HAP-1 (cell line): ENCODE results near the gene SRGN.
A peak's percentile ranks its signal among the peaks of the same experiment; 100 is the strongest.
"Not testable (repeated sequence)": the region's sequence is repeated elsewhere in the genome, so short reads cannot be mapped to it uniquely, and the experiment has no call there.

Source experiments
- DNase-seq, 2 experiments: peaks; one replicate each; pipeline ENCODE4 v3.0.0-alpha.2; 2016 to 2020; ENCODE audit warnings: low spot score in 2 of 2
- H3K27me3 ChIP-seq: fragments of 250-450 bp; sonication (Bioruptor Pico); 2 replicates; pipeline ENCODE4 v1.5.1; 2020; ENCODE audit warnings: low read depth, mild to moderate bottlenecking, moderate library complexity
- H3K36me3 ChIP-seq: fragments of 250-450 bp; sonication (Bioruptor Pico); replicated peaks from 2 replicates; pipeline ENCODE4 v1.5.1; 2020; ENCODE audit warnings: mild to moderate bottlenecking
- H3K4me1 ChIP-seq: fragments of 250-450 bp; sonication (Bioruptor Pico); 2 replicates; pipeline ENCODE4 v1.5.1; 2020; ENCODE audit warnings: mild to moderate bottlenecking
- H3K4me3 ChIP-seq: fragments of 250-450 bp; sonication (Bioruptor Pico); 2 replicates; pipeline ENCODE4 v1.5.1; 2020; ENCODE audit warnings: mild to moderate bottlenecking, moderate library complexity
- H3K9me3 ChIP-seq: fragments of 250-450 bp; sonication (Bioruptor Pico); 2 replicates; pipeline ENCODE4 v1.5.1; 2020; ENCODE audit warnings: mild to moderate bottlenecking, moderate library complexity
- in situ Hi-C: fragments of 300-500 bp; cut with MboI; formaldehyde crosslinking; loops from 3 replicates; pipeline ENCODE4 v1.14.3; 2020; ENCODE audit warnings: low sequenced_read_pairs, inconsistent platforms, mixed read lengths

Gene SRGN

DNA sequence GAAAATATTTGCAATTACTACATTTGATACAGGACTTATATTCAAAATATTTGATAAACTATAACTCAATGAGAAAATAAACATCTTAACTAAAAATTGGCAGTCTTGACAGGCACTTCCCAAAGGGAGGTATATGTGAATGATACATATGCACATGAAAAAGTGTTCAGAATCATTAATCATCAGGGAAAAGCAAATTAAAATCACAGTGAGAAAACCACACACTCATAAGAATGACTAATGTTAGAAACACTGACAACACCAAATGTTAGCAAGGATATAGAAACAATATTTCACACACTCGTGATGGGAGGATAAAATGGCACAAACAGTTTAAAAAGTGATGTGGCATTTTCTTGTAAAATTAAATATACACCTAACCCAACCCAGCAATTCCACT, 32.0 kb downstream of the SRGN start:
- no peaks in the 10 kb centered on the region for H3K9me3 ChIP-seq
- no peaks in the 10 kb centered on the region for H3K27me3 ChIP-seq
- in situ Hi-C loops = no loop called here
- peaks cover 3% of the 10 kb centered on the region; the same call in 1 of the 2 replicates for H3K36me3 ChIP-seq
- DNase-seq = no peak
- no peak overlapping the region for H3K4me3 ChIP-seq
- no peaks in the 10 kb centered on the region for H3K4me1 ChIP-seq

DNA sequence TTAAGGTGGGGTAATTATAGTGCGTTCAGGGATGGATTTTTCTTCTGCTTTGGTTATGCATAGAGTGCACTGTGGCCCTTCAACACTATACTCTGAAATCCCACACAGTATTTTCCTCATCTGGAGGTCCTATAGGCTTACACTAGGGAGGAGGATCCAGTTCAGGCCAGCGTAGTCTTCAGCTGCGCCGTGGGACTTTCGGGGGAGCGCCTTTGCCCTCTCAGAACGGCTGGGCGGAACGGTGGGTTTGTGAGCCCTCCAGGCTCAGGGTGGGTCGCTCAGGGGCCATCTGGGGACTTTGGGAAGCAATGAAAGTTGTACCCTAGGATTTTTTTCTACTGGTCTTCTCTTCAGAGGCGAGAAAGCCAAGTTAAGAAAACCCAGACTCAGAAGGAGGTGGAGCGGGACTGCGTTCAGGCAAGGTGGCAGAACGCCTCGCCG, 35.4 kb downstream of the SRGN start:
- Histone ChIP-seq H3K36me3 (peaks cover 3% of the 10 kb centered on the region; the same call in 1 of the 2 replicates), H3K4me3 (peak overlapping the region; percentile 92), H3K4me1 (peaks cover 8% of the 10 kb centered on the region), H3K27me3 (no peaks in the 10 kb centered on the region), H3K9me3 (no peaks in the 10 kb centered on the region)
- in situ Hi-C loops = no loop called here
- DNase-seq = peak; percentile 44 to 71

DNA sequence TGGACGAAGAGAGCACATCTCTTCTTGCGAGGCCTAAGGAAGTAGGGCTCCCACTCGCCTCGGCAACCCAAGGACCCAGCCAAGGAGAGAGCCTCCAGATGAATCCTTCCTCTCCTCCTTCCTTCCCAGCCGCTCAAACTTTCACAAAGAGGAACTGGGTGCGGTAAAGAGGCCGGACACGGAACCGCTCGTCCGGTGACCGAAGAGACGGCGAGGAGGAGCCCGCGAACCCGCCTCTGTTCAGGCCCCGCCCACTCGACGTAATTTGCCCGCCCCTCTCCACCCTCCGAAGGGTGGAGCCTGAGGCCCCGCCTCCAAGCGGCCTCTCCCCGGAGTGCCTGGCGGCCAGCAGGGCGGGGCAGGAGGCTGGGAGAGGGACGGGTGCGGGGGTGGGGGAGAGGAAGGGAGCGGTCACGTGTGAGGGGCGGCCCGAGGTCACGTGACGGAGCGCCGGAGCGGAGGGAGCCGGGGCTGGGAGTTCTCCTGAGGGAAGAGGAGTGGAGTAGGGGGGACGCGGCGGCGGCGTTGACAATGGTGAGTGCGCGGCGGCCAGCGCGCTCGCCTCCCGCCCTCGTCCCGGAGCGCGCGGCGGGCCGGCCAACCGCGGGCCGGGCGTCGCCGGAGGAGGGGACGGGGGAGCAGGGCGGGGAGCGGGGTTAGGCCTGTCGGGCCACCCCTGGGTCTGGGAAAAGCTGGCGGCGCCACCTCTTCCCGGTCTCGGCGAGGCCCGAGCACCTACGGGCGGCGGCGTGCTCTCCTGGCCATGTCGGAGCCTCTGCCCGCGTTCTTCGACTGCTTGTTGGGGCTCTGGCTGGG, 36.1 kb downstream of the SRGN start, which contains the start of gene VPS26A:
Gene VPS26A (plus strand): TSS at position 432 of the 816 bp plus-strand sequence. CDS start 100 bp downstream, at position 532.
- Histone ChIP-seq H3K4me3 (peak within 1 kb of the TSS; percentile 92), H3K4me1 (peaks cover 8% of the 10 kb centered on the region), H3K36me3 (peaks cover 3% of the 10 kb centered on the region; the same call in 1 of the 2 replicates), H3K9me3 (no peaks in the 10 kb centered on the region), H3K27me3 (no peaks in the 10 kb centered on the region)
- peak; percentile 95 to 100 for DNase-seq
- in situ Hi-C loops = no loop called here

DNA sequence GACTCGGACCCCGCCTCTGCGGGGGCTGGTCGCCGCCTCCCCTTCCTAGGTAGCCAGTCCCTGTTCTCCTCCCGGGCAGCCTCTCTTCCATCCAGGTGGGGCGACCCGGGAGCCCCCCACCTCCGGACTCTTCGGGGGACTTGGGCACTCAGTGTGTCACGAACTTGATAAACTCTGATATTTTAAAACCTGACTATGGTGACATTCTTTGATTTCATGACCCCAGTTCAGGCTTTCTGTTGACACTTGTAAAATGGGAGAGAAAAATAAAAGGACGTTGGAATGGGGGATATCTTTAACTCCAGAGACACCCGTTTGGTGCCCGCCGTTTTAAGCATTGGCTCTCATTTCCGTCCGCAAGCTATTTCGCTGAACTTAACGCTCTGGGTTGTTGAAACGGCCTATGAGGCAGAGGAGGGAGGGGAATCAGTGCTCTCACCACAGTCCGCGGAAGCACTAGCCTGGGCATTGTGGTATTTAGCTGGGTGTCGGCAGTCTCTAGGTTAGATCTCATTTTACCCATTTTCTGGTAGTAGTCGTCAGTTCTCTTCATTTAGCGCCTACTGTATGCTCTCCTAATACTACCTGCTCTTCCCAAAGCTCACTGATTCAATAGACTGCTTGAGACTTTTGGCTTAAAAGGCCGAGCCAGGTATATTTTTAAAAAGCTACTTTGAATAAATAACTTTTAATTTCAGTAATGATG, 36.8 kb downstream of the SRGN start:
- peaks cover 3% of the 10 kb centered on the region; the same call in 1 of the 2 replicates for H3K36me3 ChIP-seq
- peak overlapping the region; percentile 92 for H3K4me3 ChIP-seq
- H3K27me3 ChIP-seq = no peaks in the 10 kb centered on the region
- H3K4me1 ChIP-seq = peaks cover 8% of the 10 kb centered on the region
- H3K9me3 ChIP-seq = no peaks in the 10 kb centered on the region
- DNase-seq = peak; percentile 41 to 66
- in situ Hi-C loops = no loop called here

DNA sequence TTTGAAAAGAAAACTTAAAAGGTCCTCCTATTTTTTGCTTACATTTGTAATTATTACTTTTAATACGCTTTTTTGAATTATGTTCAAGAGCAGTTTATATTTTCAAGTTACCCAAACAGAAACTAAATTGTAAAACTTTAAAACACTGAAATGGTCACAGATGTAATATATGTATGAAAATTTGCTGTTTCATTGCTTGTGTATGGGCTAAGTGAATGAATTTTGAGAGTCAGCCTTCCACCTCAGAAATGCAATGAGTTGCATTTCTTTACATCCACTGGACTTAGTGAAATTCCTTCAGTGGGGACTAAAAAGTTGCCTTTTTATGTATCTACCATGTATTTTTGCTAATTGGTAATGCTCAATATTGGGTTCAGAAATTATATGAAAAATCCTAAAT, 37.7 kb downstream of the SRGN start:
- peaks cover 8% of the 10 kb centered on the region for H3K4me1 ChIP-seq
- DNase-seq = no peak
- in situ Hi-C loops = no loop called here
- peaks cover 3% of the 10 kb centered on the region; the same call in 1 of the 2 replicates for H3K36me3 ChIP-seq
- no peaks in the 10 kb centered on the region for H3K27me3 ChIP-seq
- peak overlapping the region; percentile 92 for H3K4me3 ChIP-seq
- no peaks in the 10 kb centered on the region for H3K9me3 ChIP-seq

DNA sequence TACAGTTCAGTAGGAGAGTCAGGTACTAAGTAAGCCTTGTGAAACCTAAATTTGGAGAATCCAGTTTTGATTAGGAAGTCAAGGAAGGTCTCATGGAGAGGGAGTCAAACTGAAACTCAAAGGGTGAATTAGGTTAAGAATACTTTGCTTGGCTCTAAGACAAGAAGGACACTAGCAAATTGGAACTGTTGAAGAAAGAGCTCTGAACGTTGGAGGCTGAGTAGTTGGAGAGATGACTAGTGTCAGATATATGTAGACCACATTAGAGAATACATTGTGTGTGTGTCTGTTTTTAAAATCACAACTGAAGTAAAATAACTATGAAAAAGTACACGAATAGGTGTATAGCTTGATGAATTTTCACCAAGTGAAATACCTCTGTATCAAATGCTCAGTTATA, 42.3 kb downstream of the SRGN start:
- DNase-seq = no peak
- H3K9me3 ChIP-seq = no peaks in the 10 kb centered on the region
- H3K4me1 ChIP-seq = peaks cover 5% of the 10 kb centered on the region
- no peaks in the 10 kb centered on the region for H3K27me3 ChIP-seq
- in situ Hi-C loops = no loop called here
- H3K36me3 ChIP-seq = peaks cover 17% of the 10 kb centered on the region
- H3K4me3 ChIP-seq = no peak overlapping the region

DNA sequence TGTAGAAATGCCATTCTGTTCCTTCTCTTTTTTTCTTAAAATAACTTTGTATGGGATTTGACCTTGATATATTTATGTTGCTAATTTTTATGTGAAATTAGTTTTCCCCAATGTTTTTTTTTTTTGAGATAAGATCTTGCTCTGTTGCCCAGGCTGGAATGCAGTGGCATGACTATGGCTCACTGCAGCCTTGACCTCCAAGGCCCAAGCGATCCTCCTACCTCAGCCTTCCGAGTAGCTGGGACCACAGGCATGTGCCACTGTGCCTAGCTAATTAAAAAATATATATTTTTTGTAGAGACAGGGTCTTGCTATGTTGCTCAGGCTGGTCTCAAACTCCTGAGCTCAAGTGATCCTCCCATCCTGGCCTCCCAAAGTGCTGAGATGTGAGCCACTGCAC, 52.1 kb downstream of the SRGN start:
- in situ Hi-C loops = no loop called here
- H3K9me3 ChIP-seq = no peaks in the 10 kb centered on the region
- no peaks in the 10 kb centered on the region for H3K4me1 ChIP-seq
- H3K36me3 ChIP-seq = peaks cover 8% of the 10 kb centered on the region
- H3K4me3 ChIP-seq = no peak overlapping the region
- no peaks in the 10 kb centered on the region for H3K27me3 ChIP-seq
- no peak for DNase-seq

DNA sequence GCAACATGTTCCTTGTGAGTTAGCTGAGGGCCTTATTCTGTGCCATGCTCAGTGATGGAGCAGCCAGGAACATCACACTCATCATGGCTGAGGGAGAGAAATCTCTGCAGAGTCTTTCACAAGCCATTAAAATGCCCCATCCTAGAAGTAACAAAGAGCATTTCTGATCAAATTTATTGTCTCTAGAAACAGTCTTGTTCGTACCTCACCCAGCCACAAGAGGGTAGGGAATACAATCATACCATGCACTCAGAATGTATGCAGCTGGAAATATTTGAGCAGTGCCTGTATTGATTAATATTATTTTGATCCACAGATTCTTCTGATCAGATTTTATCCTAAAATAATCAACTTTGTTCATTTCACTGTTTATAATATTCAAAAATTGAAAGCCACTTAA, 53.4 kb downstream of the SRGN start:
- Histone ChIP-seq H3K4me3 (no peak overlapping the region), H3K4me1 (no peaks in the 10 kb centered on the region), H3K27me3 (no peaks in the 10 kb centered on the region), H3K9me3 (no peaks in the 10 kb centered on the region), H3K36me3 (no peaks in the 10 kb centered on the region; the same call in 1 of the 2 replicates)
- in situ Hi-C loops = no loop called here
- DNase-seq = no peak

DNA sequence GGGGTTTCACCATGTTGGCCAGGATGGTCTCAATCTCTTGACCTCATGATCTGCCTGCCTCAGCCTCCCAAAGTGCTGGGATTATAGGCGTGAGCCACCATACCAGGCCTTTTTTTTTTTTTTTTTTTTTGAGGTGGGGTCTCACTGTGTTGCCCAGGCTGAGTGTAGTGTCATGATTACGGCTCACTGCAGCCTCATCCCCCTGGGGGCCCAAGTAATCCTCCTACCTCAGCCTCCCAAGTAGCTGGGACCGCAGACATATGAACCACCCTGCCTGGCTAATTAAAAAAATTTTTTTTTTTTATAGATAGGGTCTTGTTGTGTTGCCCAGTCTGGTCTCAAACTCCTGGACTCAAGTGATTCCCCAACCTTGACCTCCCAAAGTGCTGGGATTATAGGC, 54.2 kb downstream of the SRGN start:
- DNase-seq, H3K27me3 ChIP-seq, H3K9me3 ChIP-seq, H3K36me3 ChIP-seq, H3K4me3 ChIP-seq, H3K4me1 ChIP-seq, in situ Hi-C loops: not testable (repeated sequence)

DNA sequence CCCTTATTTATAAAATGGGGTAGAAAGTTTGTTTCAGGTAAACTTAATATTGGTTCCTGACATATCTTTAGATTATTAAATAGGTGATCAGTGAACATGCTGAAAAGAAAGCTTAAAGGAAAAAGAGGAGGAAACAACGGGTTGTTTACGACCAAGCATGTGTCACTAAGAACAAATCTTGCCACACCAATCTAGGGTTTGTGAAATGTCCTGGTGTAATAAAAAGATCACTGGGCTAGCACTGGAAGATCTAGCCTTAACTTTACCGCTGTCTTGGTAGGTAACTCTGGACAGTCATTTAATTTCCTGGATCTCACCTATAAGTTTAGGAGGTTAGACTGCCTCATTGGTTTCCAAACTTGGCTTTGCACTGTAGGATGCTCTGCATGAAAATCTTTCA, 55.1 kb downstream of the SRGN start:
- DNase-seq = no peak
- in situ Hi-C loops = no loop called here
- Histone ChIP-seq H3K27me3 (no peaks in the 10 kb centered on the region), H3K4me3 (no peak overlapping the region), H3K36me3 (no peaks in the 10 kb centered on the region; the same call in 1 of the 2 replicates), H3K9me3 (no peaks in the 10 kb centered on the region), H3K4me1 (no peaks in the 10 kb centered on the region)

DNA sequence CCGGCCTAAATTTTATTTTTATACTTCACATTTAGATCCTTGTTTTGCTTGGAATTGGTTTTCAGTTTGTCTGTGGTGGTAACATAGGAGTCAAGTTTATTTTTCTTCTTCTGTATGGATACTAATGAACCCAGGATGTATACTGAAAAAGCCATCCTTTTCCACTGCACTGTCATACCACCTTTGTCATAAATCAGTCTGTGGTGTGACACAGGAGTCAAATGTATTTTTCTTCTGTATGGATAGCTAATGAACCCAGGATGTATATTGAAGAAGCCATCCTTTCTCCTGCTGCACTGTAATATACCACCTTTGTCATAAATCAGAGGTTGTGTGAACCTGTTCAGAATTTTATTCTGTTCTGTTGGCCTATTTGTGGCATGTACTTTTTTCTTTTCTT, 57.4 kb downstream of the SRGN start:
- Histone ChIP-seq H3K4me1 (no peaks in the 10 kb centered on the region), H3K27me3 (no peaks in the 10 kb centered on the region), H3K36me3 (no peaks in the 10 kb centered on the region; the same call in 1 of the 2 replicates), H3K9me3 (no peaks in the 10 kb centered on the region), H3K4me3 (no peak overlapping the region)
- no peak for DNase-seq
- in situ Hi-C loops = no loop called here

DNA sequence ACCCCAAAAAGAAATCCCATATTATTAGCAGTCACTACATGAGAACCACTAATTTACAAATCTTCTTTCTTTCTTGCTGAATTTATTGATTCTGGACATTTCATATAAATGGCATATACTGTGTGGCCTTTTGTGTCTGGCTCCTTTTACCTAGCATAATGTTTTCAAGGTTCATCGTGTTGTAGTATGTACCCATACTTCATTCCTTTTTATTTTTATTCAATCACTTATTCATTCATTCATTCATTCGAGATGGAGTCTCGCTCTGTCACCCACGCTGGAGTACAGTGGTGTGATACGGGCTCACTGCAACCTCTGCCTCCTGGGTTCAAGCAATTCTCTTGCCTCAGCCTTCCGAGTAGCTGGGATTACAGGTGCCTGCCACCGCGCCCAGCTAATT, 58.0 kb downstream of the SRGN start:
- DNase-seq = no peak
- no peaks in the 10 kb centered on the region for H3K4me1 ChIP-seq
- no peak overlapping the region for H3K4me3 ChIP-seq
- no peaks in the 10 kb centered on the region; the same call in 1 of the 2 replicates for H3K36me3 ChIP-seq
- H3K9me3 ChIP-seq = no peaks in the 10 kb centered on the region
- no peaks in the 10 kb centered on the region for H3K27me3 ChIP-seq
- in situ Hi-C loops = no loop called here

DNA sequence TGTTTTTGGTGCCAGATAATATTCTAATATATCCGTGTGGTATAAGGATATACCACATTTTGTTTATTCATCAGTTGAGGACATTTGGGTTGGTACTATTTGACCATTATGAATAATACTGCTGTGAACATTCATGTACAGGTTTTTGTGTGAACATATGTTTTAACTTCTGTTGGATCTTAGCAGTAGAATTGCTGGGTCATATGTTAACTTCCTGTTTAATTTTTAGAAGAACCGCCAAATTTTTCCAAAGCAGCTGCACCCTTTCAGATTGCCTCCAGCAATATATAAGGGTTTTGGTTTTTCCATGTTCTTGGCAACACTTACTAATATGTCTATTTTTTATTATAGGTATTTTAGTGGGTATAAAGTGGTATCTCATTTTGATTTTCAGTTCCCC, 58.9 kb downstream of the SRGN start:
- no peaks in the 10 kb centered on the region for H3K27me3 ChIP-seq
- H3K9me3 ChIP-seq = no peaks in the 10 kb centered on the region
- in situ Hi-C loops = no loop called here
- H3K36me3 ChIP-seq = no peaks in the 10 kb centered on the region
- DNase-seq = no peak
- no peak overlapping the region for H3K4me3 ChIP-seq
- no peaks in the 10 kb centered on the region for H3K4me1 ChIP-seq

DNA sequence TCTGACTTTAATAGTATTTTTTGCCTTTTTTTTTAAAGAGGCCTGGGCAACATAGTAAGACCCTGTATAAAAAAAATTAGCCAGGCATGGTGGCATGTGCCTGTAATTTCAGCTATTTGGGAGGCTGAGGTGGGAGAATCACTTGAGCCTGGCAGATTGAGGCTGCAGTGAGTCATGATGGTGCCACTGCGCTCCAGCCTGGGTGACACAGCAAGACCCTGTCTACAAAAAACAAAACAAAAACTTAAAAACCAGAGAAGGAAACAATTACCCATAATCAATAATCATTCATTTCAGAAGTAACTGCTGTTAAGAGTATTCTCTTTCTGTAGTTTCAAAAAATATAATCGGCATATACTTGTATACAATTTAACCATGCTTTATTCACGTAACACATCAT, 64.1 kb downstream of the SRGN start:
- no peaks in the 10 kb centered on the region for H3K9me3 ChIP-seq
- H3K4me3 ChIP-seq = no peak overlapping the region
- in situ Hi-C loops = no loop called here
- H3K36me3 ChIP-seq = no peaks in the 10 kb centered on the region; the same call in 1 of the 2 replicates
- no peaks in the 10 kb centered on the region for H3K4me1 ChIP-seq
- no peaks in the 10 kb centered on the region for H3K27me3 ChIP-seq
- no peak for DNase-seq
